PFSK-1 (cell line): ENCODE data around the gene SCRN2.

Source experiments
- FOXP2 ChIP-seq: optimal IDR thresholded peaks from 2 replicates; pipeline ENCODE3; 2011; ENCODE audit warnings: borderline replicate concordance, control low read depth, inconsistent platforms; ENCODE audit not compliant: insufficient read depth; ENCODE audit errors: extremely low read length, extremely low read depth
- POLR2AphosphoS5 ChIP-seq: IDR thresholded peaks from 2 replicates; pipeline ENCODE4 v1.6.1; 2012; ENCODE audit warnings: low read depth, mild to moderate bottlenecking, control low read depth, low read length, moderate library complexity
- REST ChIP-seq, 2 experiments: IDR thresholded peaks; 2 replicates each; pipeline versions ENCODE4 v1.6.1 to v1.8.0; 2011 to 2012; ENCODE audit warnings: low read depth in 2 of 2, low read length in 2 of 2, control low read depth in 1 of 2, inconsistent platforms in 1 of 2, mild to moderate bottlenecking in 1 of 2, moderate library complexity in 1 of 2; ENCODE audit not compliant: insufficient read depth in 1 of 2
- SIN3A ChIP-seq: IDR thresholded peaks from 2 replicates; pipeline ENCODE4 v1.6.1; 2012; ENCODE audit warnings: mild to moderate bottlenecking, low read length, moderate library complexity, borderline replicate concordance; ENCODE audit not compliant: insufficient read depth
- TAF1 ChIP-seq: IDR thresholded peaks from 2 replicates; pipeline ENCODE4 v1.6.1; 2012; ENCODE audit warnings: low read length, control low read depth, borderline replicate concordance; ENCODE audit not compliant: insufficient read depth

SCRN2 gene

GRCh38 chr17:47811709-47812108 is 29.4 kb downstream of the SCRN2 start:
- no peak for TF ChIP-seq SIN3A
- TF ChIP-seq FOXP2 = no peak
- TF ChIP-seq POLR2AphosphoS5 = no peak
- no peak for TF ChIP-seq TAF1

- no peak for TF ChIP-seq FOXP2
- TF ChIP-seq TAF1 = no peak
- no peak for TF ChIP-seq POLR2AphosphoS5
- TF ChIP-seq REST (IDR thresholded peaks at IDR 0.05; ENCODE audit: insufficient read depth in 1 of 2, low read depth in 2 of 2, low read length in 2 of 2) = no peak
- TF ChIP-seq SIN3A = no peak
Observed at GRCh38 chr17:47810901-47811635, 30.0 kb downstream of the SCRN2 start.

- TF ChIP-seq SIN3A (no peak), FOXP2 (no peak), REST (IDR thresholded peaks at IDR 0.05; ENCODE audit: insufficient read depth in 1 of 2, low read depth in 2 of 2, low read length in 2 of 2) (no peak), POLR2AphosphoS5 (no peak), TAF1 (no peak)
Observed at GRCh38 chr17:47810200-47810821, 30.8 kb downstream of the SCRN2 start.

- no peak for TF ChIP-seq TAF1
- no peak for TF ChIP-seq SIN3A
- no peak for TF ChIP-seq REST (IDR thresholded peaks at IDR 0.05; ENCODE audit: insufficient read depth in 1 of 2, low read depth in 2 of 2, low read length in 2 of 2)
- no peak for TF ChIP-seq FOXP2
- no peak for TF ChIP-seq POLR2AphosphoS5
Observed at GRCh38 chr17:47808830-47809480, 32.1 kb downstream of the SCRN2 start.

- TF ChIP-seq FOXP2 = no peak
Observed at GRCh38 chr17:47808036-47808829, 32.8 kb downstream of the SCRN2 start.
